Mesodermal cell (in vitro differentiated cells): ENCODE data around the gene TCF19.
"Not testable (repeated sequence)": the region's sequence is repeated elsewhere in the genome, so short reads cannot be mapped to it uniquely, and the experiment has no call there.

ENCODE experiments used
- H3K27ac ChIP-seq: 2 replicates; pipeline ENCODE4 v1.7.0; 2013; ENCODE audit warnings: mild to moderate bottlenecking, low read depth, low read length, moderate library complexity; ENCODE audit not compliant: severe bottlenecking
- H3K36me3 ChIP-seq: 2 replicates; pipeline ENCODE4 v1.7.1; 2013; ENCODE audit warnings: mild to moderate bottlenecking, low read length, moderate library complexity; ENCODE audit not compliant: control insufficient read depth, insufficient read depth
- H3K4me1 ChIP-seq: one replicate; pipeline ENCODE4 v1.7.1; 2013; ENCODE audit warnings: mild to moderate bottlenecking, low read length; ENCODE audit not compliant: insufficient read depth, control insufficient read depth, poor library complexity, severe bottlenecking
- H3K4me3 ChIP-seq: 2 replicates; pipeline ENCODE4 v1.7.0; 2013; ENCODE audit warnings: low read length, control low read depth, mild to moderate bottlenecking; ENCODE audit not compliant: insufficient read depth, poor library complexity, severe bottlenecking; ENCODE audit errors: extremely low read depth
- H3K9me3 ChIP-seq: 2 replicates; pipeline ENCODE4 v1.7.1; 2013; ENCODE audit warnings: mild to moderate bottlenecking, low read length, moderate library complexity; ENCODE audit not compliant: control insufficient read depth
- WGBS, 2 experiments: methylation state at CpG; one replicate each; pipeline ENCODE4 v1.1.5; 2013; ENCODE audit warnings: missing lambda C conversion rate in 2 of 2; ENCODE audit not compliant: insufficient coverage in 2 of 2; 5-methylcytosine and 5-hydroxymethylcytosine counted together

Gene TCF19

GRCh38 chr6:31196251-31197022, 38.0 kb downstream of the TCF19 start:
- not testable (repeated sequence) for H3K27ac ChIP-seq, H3K36me3 ChIP-seq, H3K4me3 ChIP-seq, H3K4me1 ChIP-seq, H3K9me3 ChIP-seq
- WGBS, 2 experiments: 93 to 95% methylated on average over 15 to 20 of the region's 25 CpGs

- Histone ChIP-seq H3K9me3 (peaks cover 3% of the 10 kb centered on the region), H3K4me1 (peaks cover under 1% of the 10 kb centered on the region), H3K27ac (peak overlapping the region; percentile 72), H3K4me3 (peak overlapping the region; percentile 60), H3K36me3 (no peaks in the 10 kb centered on the region)
- 3 to 4% methylated on average over 36 of the region's 45 CpGs for WGBS, 2 experiments
Measured at GRCh38 chr6:31197559-31198305, 39.3 kb downstream of the TCF19 start.

- not testable (repeated sequence) for H3K9me3 ChIP-seq, H3K4me3 ChIP-seq, H3K36me3 ChIP-seq, H3K27ac ChIP-seq
- H3K4me1 ChIP-seq: peaks cover 10% of the 10 kb centered on the region
- WGBS, 2 experiments: 100% methylated on average over 1 of the region's 4 CpGs; no CpG with 5 or more reads in 1 of the 2 experiments
Measured at GRCh38 chr6:31199105-31199452, 40.7 kb downstream of the TCF19 start.

GRCh38 chr6:31202259-31203166, 44.1 kb downstream of the TCF19 start:
- Histone ChIP-seq H3K27ac (no peak overlapping the region), H3K4me1 (peaks cover 13% of the 10 kb centered on the region), H3K36me3 (no peaks in the 10 kb centered on the region), H3K9me3 (peaks cover 3% of the 10 kb centered on the region), H3K4me3 (no peak overlapping the region)
- 48 to 84% methylated on average over 3 to 7 of the region's 11 CpGs for WGBS, 2 experiments

- Histone ChIP-seq H3K4me1 (peaks cover 13% of the 10 kb centered on the region), H3K9me3 (peaks cover 3% of the 10 kb centered on the region), H3K27ac (peak overlapping the region; percentile 58), H3K4me3 (no peak overlapping the region), H3K36me3 (no peaks in the 10 kb centered on the region)
- 60% methylated on average over 2 of the region's 5 CpGs; no CpG with 5 or more reads in 1 of the 2 experiments for WGBS, 2 experiments
Measured at GRCh38 chr6:31203345-31203979, 45.1 kb downstream of the TCF19 start.

GRCh38 chr6:31204751-31205145, 46.4 kb downstream of the TCF19 start:
- H3K36me3 ChIP-seq: no peaks in the 10 kb centered on the region
- no peak overlapping the region for H3K4me3 ChIP-seq
- H3K4me1 ChIP-seq: peaks cover 13% of the 10 kb centered on the region
- no peak overlapping the region for H3K27ac ChIP-seq
- peaks cover 3% of the 10 kb centered on the region for H3K9me3 ChIP-seq
- WGBS, 2 experiments: 79% methylated on average over 3 of the region's 4 CpGs

GRCh38 chr6:31205638-31206037, 47.2 kb downstream of the TCF19 start:
- 83 to 94% methylated on average over 1 to 2 of the region's 2 CpGs for WGBS, 2 experiments
- H3K36me3 ChIP-seq: no peaks in the 10 kb centered on the region
- H3K4me3 ChIP-seq: no peak overlapping the region
- no peak overlapping the region for H3K27ac ChIP-seq
- H3K9me3 ChIP-seq: peaks cover 3% of the 10 kb centered on the region
- H3K4me1 ChIP-seq: peaks cover 13% of the 10 kb centered on the region

GRCh38 chr6:31208506-31208905, 50.1 kb downstream of the TCF19 start:
- H3K4me1 ChIP-seq: peaks cover 4% of the 10 kb centered on the region
- WGBS, 2 experiments: 88 to 89% methylated on average over 1 to 2 of the region's 2 CpGs
- no peaks in the 10 kb centered on the region for H3K9me3 ChIP-seq
- H3K27ac ChIP-seq: no peak overlapping the region
- H3K4me3 ChIP-seq: no peak overlapping the region
- H3K36me3 ChIP-seq: no peaks in the 10 kb centered on the region

- Histone ChIP-seq H3K27ac (no peak overlapping the region), H3K4me1 (peaks cover 2% of the 10 kb centered on the region), H3K4me3 (no peak overlapping the region), H3K36me3 (no peaks in the 10 kb centered on the region), H3K9me3 (peaks cover under 1% of the 10 kb centered on the region)
- 83 to 100% methylated on average over 1 of the region's 2 CpGs for WGBS, 2 experiments
Measured at GRCh38 chr6:31209137-31209536, 50.7 kb downstream of the TCF19 start.

- Histone ChIP-seq H3K36me3 (no peaks in the 10 kb centered on the region), H3K4me3 (no peak overlapping the region), H3K27ac (no peak overlapping the region), H3K4me1 (no peaks in the 10 kb centered on the region), H3K9me3 (peaks cover 6% of the 10 kb centered on the region)
- WGBS, 2 experiments: 55 to 68% methylated on average over 2 to 3 of the region's 6 CpGs
Measured at GRCh38 chr6:31210123-31210522, 51.7 kb downstream of the TCF19 start.
